Right atrium auricular region (tissue), 2 donors: Measurements from ENCODE around the gene CDC42SE2. TPM values are rescaled to one million over a fixed set of nuclear protein-coding genes. Genes with fewer than 3 reads are reported as not detected.
"Not testable (repeated sequence)": the region's sequence is repeated elsewhere in the genome, so short reads cannot be mapped to it uniquely, and the experiment has no call there.

Experiments used
- DNase-seq: peaks from one replicate; pipeline ENCODE4 v3.0.0-alpha.2; 2019; ENCODE audit warnings: low spot score
- H3K27ac ChIP-seq, 2 donors: fragments of 200-600 bp; sonication (generic); 1 replicate in 1 of 2; 2 replicates in 1 of 2; pipeline ENCODE4 v1.5.1; 2016 to 2019
- H3K27me3 ChIP-seq, 2 donors: fragments of 200-600 bp; sonication (generic); one replicate each; pipeline versions ENCODE4 v1.5.1 to v1.6.0; 2017 to 2019
- H3K36me3 ChIP-seq: fragments of 200-600 bp; sonication (generic); one replicate; pipeline ENCODE4 v1.5.1; 2016
- H3K4me1 ChIP-seq, 2 donors: fragments of 200-600 bp; sonication (generic); one replicate each; pipeline versions ENCODE4 v1.5.1 to v1.6.0; 2017 to 2019
- H3K4me3 ChIP-seq, 2 donors: fragments of 200-600 bp; sonication (generic); 1 replicate in 1 of 2; 2 replicates in 1 of 2; pipeline ENCODE4 v1.5.1; 2017 to 2019; ENCODE audit warnings: mild to moderate bottlenecking in 1 of 2, moderate library complexity in 1 of 2
- H3K9me3 ChIP-seq, 2 donors: fragments of 200-600 bp; sonication (generic); one replicate each; pipeline ENCODE4 v1.5.1; 2019
- total RNA-seq, 2 donors: library from RNA; depleted of rRNA; stranded (reverse); fragments of >200 nt; gene quantifications; one replicate each; pipeline ENCODE4 v1.1.0, GENCODE V29; 2016
- TF ChIP-seq, protein P1 (sequence below), 2 donors: fragments of 200-600 bp; sonication (generic); IDR thresholded peaks; one replicate each; pipeline ENCODE4 v1.5.1; 2019; ENCODE audit warnings: antibody characterized with exemption in 2 of 2

CDC42SE2 gene
- total RNA-seq, 2 donors from 2014 or later: 13.5 to 15.0 TPM

- Histone ChIP-seq H3K36me3 (no peaks in the 10 kb centered on the region), H3K4me3 (no peak overlapping the region), H3K27me3 (no peaks in the 10 kb centered on the region), H3K4me1 (no peaks in the 10 kb centered on the region), H3K9me3 (no peaks in the 10 kb centered on the region), H3K27ac (no peak overlapping the region)
- TF ChIP-seq, protein P1, sequence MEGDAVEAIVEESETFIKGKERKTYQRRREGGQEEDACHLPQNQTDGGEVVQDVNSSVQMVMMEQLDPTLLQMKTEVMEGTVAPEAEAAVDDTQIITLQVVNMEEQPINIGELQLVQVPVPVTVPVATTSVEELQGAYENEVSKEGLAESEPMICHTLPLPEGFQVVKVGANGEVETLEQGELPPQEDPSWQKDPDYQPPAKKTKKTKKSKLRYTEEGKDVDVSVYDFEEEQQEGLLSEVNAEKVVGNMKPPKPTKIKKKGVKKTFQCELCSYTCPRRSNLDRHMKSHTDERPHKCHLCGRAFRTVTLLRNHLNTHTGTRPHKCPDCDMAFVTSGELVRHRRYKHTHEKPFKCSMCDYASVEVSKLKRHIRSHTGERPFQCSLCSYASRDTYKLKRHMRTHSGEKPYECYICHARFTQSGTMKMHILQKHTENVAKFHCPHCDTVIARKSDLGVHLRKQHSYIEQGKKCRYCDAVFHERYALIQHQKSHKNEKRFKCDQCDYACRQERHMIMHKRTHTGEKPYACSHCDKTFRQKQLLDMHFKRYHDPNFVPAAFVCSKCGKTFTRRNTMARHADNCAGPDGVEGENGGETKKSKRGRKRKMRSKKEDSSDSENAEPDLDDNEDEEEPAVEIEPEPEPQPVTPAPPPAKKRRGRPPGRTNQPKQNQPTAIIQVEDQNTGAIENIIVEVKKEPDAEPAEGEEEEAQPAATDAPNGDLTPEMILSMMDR (IDR thresholded peaks at IDR 0.05): no peak
- DNase-seq: no peak
Measured at GRCh38 chr5:131338051-131338453, 74.2 kb downstream of the CDC42SE2 start.

GRCh38 chr5:131344288-131344687 is 80.4 kb downstream of the CDC42SE2 start:
- not testable (repeated sequence) for H3K4me3 ChIP-seq, H3K9me3 ChIP-seq, H3K4me1 ChIP-seq, H3K36me3 ChIP-seq, H3K27ac ChIP-seq, DNase-seq, H3K27me3 ChIP-seq

GRCh38 chr5:131346204-131346603 is 82.4 kb downstream of the CDC42SE2 start:
- DNase-seq, H3K4me1 ChIP-seq, H3K27ac ChIP-seq, H3K4me3 ChIP-seq, H3K9me3 ChIP-seq, H3K27me3 ChIP-seq, H3K36me3 ChIP-seq: not testable (repeated sequence)

DNA sequence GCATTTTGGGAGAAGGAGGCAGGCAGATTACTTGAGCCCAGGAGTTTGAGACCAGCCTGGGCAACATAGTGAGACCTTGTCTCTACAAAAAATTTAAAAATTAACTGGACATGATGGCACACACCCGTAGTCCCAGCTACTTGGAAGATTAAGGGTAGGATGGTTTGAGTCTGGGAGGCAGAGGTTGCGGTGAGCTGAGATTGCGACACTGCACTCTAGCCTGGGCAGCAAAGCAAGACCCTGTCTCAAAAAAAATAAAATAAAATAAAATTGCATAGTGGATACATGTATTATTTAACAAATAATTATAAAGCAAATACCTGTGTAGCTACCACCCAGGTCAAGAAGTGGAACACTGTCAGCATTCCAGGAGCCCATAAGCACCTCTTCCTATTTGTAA is 90.1 kb downstream of the CDC42SE2 start:
- no peaks in the 10 kb centered on the region for H3K9me3 ChIP-seq
- no peak overlapping the region for H3K4me3 ChIP-seq
- H3K36me3 ChIP-seq: no peaks in the 10 kb centered on the region
- no peak overlapping the region for H3K27ac ChIP-seq
- DNase-seq: no peak
- TF ChIP-seq, protein P1 (IDR thresholded peaks at IDR 0.05): no peak
- no peaks in the 10 kb centered on the region for H3K27me3 ChIP-seq
- H3K4me1 ChIP-seq: peaks cover 0 to 4% of the 10 kb centered on the region in 2 donors

- H3K36me3 ChIP-seq: no peaks in the 10 kb centered on the region
- no peak for DNase-seq
- no peak overlapping the region for H3K4me3 ChIP-seq
- no peaks in the 10 kb centered on the region for H3K27me3 ChIP-seq
- peaks cover 0 to 4% of the 10 kb centered on the region in 2 donors for H3K4me1 ChIP-seq
- H3K9me3 ChIP-seq: no peaks in the 10 kb centered on the region
- no peak overlapping the region for H3K27ac ChIP-seq
- TF ChIP-seq, protein P1 (IDR thresholded peaks at IDR 0.05): no peak
Measured at GRCh38 chr5:131355971-131356528, 92.2 kb downstream of the CDC42SE2 start.

- Histone ChIP-seq H3K27ac (no peak overlapping the region), H3K36me3 (no peaks in the 10 kb centered on the region), H3K9me3 (no peaks in the 10 kb centered on the region), H3K4me1 (peaks cover 0 to 4% of the 10 kb centered on the region in 2 donors), H3K4me3 (no peak overlapping the region), H3K27me3 (no peaks in the 10 kb centered on the region)
- TF ChIP-seq, protein P1 (IDR thresholded peaks at IDR 0.05): no peak
- no peak for DNase-seq
Measured at GRCh38 chr5:131356619-131357018, 92.8 kb downstream of the CDC42SE2 start.
